ENCODE measurements around the gene NEGR1.

NEGR1 gene

DNA sequence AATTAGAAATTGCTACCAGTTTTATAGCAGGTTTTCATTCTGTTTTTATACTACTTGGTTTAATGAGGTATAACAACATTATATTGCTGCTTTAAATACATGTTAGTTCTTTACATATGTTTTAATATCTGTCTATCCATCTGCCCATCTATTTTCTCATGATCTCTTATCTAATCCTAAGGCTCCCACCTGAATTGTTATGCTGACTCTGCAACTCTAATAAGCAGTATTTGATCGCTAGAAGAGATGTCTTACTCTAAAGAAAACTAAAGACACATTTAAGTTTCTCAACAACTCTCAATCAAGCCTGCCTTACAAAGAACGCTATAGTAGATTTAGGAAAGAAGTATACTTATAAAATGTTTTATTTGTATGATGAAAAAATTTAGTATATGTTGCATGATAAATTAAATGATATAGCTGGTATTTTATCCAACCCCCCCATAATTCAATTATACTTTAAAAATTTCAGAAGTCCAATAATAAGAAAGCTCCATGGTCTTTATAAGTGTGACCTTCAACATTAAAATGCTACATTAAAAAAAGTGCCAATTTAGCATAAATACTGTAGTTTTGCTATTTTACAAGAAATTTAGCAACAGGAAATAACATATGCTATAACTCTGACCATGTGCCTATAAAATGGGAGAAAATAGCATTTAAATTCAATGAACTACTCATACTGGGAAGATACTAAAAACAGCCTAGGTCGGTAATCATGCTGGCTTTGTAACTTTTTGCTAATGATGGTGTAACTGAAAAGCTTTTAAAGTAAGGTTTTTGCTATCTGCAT lies 180.3 kb downstream of the NEGR1 start:
- H3K4me3 ChIP-seq (ENCODE audit: low read depth, low read length): no peak overlapping the region
- TF ChIP-seq POLR2A (IDR thresholded peaks at IDR 0.05; ENCODE audit: extremely low read depth, insufficient read length) (no peak), CTCF (IDR thresholded peaks at IDR 0.05; ENCODE audit: low read depth, low read length) (no peak), MYC (IDR thresholded peaks at IDR 0.05; ENCODE audit: low read depth, low read length) (no peak), MAX (IDR thresholded peaks at IDR 0.05; ENCODE audit: low read depth, low read length) (no peak)
- DNase-seq (ENCODE audit: low read depth): peak; percentile 6

GRCh38 chr1:72100771-72101170 lies 181.6 kb downstream of the NEGR1 start:
- no peak overlapping the region for H3K4me3 ChIP-seq (ENCODE audit: low read depth, low read length)
- TF ChIP-seq MYC (IDR thresholded peaks at IDR 0.05; ENCODE audit: low read depth, low read length) (no peak), POLR2A (IDR thresholded peaks at IDR 0.05; ENCODE audit: extremely low read depth, insufficient read length) (no peak), CTCF (IDR thresholded peaks at IDR 0.05; ENCODE audit: low read depth, low read length) (no peak), MAX (IDR thresholded peaks at IDR 0.05; ENCODE audit: low read depth, low read length) (no peak)
- DNase-seq (ENCODE audit: low read depth): peak; percentile 79

- TF ChIP-seq POLR2A (IDR thresholded peaks at IDR 0.05; ENCODE audit: extremely low read depth, insufficient read length) (no peak), MAX (IDR thresholded peaks at IDR 0.05; ENCODE audit: low read depth, low read length) (no peak), MYC (IDR thresholded peaks at IDR 0.05; ENCODE audit: low read depth, low read length) (no peak), CTCF (IDR thresholded peaks at IDR 0.05; ENCODE audit: low read depth, low read length) (no peak)
Measured at GRCh38 chr1:72097851-72098570, 184.3 kb downstream of the NEGR1 start.

DNA sequence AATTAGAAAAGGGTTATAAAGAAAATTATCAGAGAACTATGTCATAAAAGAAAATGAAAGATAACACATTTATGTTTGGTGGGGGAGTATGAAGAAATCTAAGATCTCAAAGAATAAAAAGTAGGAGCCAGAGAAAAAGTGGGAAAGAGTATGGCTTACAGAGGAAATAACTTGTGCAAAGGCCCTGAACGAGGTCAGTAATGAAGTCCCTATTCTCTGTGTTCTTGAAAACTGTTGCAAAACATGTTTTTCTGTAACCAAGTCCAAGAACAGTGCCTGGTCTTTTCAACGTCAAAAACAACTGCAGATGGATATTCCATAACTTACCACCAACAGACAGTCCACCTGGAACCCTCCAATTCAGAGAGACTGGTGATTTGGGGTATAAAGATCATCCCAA lies 188.1 kb downstream of the NEGR1 start:
- DNase-seq (ENCODE audit: low read depth): no peak
- TF ChIP-seq POLR2A (IDR thresholded peaks at IDR 0.05; ENCODE audit: extremely low read depth, insufficient read length): no peak
- no peak for TF ChIP-seq CTCF (IDR thresholded peaks at IDR 0.05; ENCODE audit: low read depth, low read length)
- TF ChIP-seq MAX (IDR thresholded peaks at IDR 0.05; ENCODE audit: low read depth, low read length): no peak
- TF ChIP-seq MYC (IDR thresholded peaks at IDR 0.05; ENCODE audit: low read depth, low read length): no peak
- H3K4me3 ChIP-seq (ENCODE audit: low read depth, low read length): no peak overlapping the region

More at GRCh38 chr1:72097851-72098570, 184.3 kb downstream of the NEGR1 start:
- no peak overlapping the region for H3K4me3 ChIP-seq (ENCODE audit: low read depth, low read length)
- no peak for DNase-seq (ENCODE audit: low read depth)

DNA sequence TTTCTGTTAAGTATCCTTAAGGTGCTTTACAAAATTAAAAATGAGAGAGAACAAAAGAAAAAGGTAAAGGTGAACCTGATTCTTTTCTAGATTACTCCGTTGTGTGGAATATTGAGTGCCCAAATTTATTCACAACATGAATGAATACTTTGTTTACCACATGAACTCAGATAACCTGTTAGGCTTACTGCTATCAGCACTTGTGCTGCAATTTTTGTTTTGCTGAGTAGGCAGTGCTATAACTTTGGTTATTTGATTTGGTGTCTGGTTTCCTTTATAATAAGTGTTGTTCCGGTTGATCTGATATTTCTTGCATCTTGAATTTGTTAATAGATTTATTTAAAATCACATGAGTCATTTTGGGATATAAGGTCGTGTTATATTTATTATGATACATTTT lies 195.9 kb downstream of the NEGR1 start:
- no peak for DNase-seq (ENCODE audit: low read depth)
- TF ChIP-seq POLR2A (IDR thresholded peaks at IDR 0.05; ENCODE audit: extremely low read depth, insufficient read length) (no peak), MAX (IDR thresholded peaks at IDR 0.05; ENCODE audit: low read depth, low read length) (no peak), MYC (IDR thresholded peaks at IDR 0.05; ENCODE audit: low read depth, low read length) (no peak), CTCF (IDR thresholded peaks at IDR 0.05; ENCODE audit: low read depth, low read length) (no peak)
- H3K4me3 ChIP-seq (ENCODE audit: low read depth, low read length): no peak overlapping the region

Data from NB4 (cell line).